Measurements from ENCODE around the gene BTBD9.

GRCh38 chr6:38192487-38192886 is 447.2 kb downstream of the BTBD9 start:
- TF ChIP-seq, protein P1, sequence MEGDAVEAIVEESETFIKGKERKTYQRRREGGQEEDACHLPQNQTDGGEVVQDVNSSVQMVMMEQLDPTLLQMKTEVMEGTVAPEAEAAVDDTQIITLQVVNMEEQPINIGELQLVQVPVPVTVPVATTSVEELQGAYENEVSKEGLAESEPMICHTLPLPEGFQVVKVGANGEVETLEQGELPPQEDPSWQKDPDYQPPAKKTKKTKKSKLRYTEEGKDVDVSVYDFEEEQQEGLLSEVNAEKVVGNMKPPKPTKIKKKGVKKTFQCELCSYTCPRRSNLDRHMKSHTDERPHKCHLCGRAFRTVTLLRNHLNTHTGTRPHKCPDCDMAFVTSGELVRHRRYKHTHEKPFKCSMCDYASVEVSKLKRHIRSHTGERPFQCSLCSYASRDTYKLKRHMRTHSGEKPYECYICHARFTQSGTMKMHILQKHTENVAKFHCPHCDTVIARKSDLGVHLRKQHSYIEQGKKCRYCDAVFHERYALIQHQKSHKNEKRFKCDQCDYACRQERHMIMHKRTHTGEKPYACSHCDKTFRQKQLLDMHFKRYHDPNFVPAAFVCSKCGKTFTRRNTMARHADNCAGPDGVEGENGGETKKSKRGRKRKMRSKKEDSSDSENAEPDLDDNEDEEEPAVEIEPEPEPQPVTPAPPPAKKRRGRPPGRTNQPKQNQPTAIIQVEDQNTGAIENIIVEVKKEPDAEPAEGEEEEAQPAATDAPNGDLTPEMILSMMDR (IDR thresholded peaks at IDR 0.05): no peak
- no peak for TF ChIP-seq POLR2A (IDR thresholded peaks at IDR 0.05)

Measured in lower leg skin (tissue), 3 donors.